Raji (cell line): Measurements from ENCODE around the gene SPRED1.

Experiments used
- POLR2A ChIP-seq: IDR thresholded peaks from 2 replicates; pipeline ENCODE4 v1.6.1; 2011; ENCODE audit warnings: low read depth, low read length, control low read depth; ENCODE audit not compliant: insufficient read depth

Gene SPRED1

DNA sequence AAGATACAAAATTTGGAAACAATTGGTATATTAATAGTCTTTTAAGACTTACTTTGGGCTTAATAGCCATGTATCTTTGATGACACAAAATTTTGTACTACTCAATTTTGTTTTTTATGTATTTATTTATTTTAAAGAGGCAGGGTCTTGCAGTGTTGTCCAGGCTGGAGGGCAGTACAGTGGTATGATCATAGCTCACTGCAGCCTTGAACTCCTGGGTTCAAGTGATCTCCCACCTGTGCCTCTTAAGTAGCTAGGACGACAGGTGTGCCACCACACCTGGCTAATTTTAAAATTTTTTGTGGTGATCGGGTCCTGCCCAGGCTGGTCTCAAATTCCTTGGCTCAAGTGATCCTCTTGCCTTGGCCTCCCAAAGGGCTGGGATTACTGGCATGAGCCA is 6.5 kb downstream of the SPRED1 start:
- TF ChIP-seq POLR2A, result no peak

DNA sequence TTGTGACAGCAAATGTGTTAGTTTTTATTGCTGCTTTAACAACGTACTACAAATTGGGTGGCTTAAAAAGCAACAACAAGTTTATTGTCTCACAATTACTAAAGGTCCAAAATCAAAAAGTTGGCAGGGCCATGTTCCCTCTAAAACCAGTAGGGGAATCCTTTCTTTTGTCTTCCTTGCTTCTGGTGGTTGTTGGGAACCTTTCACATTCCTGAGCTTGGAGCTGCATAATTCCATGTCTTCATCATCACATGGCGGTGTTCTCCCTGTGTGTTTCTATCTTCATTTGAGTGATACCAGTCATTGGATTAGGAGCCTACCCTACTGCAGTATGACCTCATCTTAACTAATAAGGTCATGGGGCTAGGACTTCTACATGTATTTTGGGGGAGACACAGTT is 7.4 kb downstream of the SPRED1 start:
- no peak for TF ChIP-seq POLR2A

DNA sequence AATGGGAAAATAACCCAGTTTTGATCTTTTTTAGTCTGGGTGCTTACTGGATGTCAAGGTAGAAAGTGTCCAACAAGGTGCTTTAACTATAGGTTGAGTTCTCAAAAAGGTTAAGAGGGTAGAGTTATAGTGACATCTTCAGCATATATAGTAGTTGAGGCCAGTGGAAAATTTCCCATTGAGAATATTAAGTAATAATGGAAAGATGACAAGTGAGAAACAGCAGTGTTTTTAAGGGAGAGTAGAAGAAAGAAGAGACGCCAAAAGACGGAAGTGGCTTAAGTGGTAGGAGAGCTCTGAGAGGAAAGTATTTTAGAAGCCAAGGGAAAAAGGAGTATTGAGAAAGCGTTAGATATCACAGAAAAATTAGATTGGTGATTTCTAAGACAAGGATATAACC is 10.6 kb downstream of the SPRED1 start:
- TF ChIP-seq POLR2A, result no peak

DNA sequence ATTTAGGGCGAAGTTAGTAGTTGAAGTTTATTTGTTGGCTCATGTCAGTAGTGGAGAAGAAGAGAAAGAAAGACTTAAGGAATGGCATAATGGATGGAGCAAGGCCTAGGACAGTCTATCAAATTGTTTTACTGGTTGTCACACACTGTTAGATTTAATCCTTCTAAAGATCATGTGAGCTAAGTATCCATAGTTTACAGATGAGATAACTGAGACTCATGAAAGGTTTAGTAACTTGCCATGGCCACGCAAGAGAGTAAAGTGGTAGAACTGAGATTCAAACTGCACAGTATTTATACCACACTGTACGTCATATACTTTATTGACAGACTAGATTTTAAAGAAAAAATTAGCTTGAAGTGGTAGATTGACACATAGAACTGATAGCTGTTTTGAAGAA is 11.4 kb downstream of the SPRED1 start:
- TF ChIP-seq POLR2A, result no peak

DNA sequence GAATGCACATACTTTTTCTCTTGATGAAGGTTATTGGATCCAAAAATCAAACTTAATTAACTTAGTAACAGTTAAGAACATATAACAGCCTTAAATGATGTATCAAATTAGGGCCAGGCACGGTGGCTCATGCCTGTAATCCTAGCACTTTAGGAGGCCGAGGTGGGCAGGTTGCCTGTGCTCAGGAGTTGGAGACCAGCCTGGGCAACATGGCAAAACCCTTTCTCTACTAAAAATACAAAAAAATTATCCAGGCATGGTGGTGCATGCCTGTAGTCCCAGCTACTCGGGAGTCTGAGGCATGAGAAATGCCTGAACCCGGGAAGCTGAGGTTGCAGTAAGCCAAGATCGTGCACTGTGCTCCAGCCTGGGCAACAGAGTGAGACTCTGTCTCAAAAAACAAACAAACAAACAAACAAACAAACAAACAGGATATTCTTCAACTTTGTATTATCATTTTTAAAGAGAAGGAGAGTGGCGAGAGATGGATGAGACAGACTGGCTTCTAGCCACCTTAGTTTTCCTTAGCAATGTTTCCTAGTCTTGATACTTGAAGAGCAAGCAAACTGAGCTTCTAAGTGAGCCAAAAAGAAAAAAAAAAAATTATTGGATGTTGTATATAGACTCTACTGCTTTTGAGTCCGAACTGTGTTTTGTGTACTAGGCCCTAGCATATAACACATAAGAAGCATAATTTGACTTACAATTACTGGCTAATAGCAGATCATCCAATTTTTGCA is 13.8 kb downstream of the SPRED1 start:
- TF ChIP-seq POLR2A, result no peak

DNA sequence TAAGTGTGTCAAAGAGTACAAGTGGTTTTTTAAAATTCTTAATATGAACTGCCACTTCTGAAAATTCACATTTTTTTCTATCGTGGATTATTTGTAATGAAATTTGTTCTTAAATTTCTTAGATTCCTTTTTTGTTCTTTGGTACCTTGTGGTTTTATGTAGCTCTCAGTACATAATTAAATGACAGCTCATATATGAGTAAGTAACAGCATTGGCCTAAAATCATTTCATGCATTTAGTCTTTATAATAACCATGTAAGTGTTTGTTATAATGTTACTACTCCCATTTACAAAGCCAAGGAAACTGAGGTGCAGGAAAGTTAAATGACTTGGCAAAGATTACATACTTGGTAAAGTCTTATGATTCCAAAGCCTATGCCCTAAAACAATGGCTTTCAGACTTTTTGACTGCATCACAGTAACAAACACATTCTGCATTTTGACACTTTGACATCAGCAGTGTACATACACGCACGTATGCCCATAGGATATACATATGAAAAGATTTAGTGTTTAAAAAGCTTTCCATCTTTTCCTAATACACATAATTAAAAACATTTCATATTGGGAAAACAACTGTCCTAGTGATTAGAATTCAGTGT is 14.9 kb downstream of the SPRED1 start:
- TF ChIP-seq POLR2A, result no peak

DNA sequence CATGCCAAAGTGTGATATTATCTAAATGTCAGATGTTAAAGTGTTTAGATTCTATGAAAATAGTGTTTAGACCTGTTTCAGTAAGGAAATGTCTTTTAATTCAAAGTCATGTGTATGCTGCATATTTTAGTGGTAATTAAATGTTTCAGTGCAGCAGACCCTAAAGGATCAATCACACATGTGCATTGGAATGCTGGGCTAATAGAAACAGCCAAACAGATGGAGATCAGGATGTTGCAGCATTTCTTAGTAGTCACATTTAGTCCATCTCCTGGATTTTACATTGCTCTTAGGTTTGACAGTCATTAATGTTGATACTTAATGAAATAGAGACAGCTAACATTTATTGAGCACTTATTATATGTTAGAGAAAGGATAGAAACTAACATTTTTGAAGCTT is 18.5 kb downstream of the SPRED1 start:
- no peak for TF ChIP-seq POLR2A

DNA sequence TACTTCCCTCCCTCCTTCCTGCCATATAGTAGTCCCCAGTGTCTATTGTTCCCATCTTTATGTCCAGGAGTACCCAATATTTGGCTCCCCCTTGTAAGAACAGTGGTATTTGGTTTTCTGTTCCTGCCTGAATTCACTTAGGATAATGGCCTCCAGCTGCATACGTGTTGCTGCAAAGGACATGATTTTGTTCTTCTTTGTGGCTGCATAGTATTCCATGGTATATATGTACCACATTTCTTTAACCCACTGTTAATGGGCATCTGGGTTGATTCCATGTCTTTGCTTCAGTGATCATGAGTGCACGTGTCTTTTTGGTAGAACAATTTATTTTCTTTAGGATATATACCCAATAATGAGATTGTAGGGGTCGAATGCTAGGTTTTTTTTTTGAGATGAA is 19.3 kb downstream of the SPRED1 start:
- no peak for TF ChIP-seq POLR2A

DNA sequence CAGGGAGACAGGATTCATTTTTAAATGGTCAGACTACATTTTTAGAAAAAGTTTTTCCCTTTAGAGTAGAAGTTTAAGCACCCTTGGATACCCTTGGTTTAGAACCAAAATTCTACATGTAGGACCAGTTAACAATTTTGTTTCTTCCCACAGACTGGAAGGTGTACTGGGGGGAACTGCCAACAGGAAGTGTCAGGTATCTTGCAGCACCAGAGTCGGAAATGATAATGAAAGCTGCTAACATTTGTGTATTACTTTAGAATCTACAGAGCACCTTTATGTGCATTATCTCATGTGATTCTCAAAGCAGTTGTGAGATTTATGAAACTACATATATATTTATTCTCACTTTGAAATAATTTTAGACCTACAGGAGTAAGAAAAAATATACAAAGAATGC is 21.5 kb downstream of the SPRED1 start:
- TF ChIP-seq POLR2A, result no peak

DNA sequence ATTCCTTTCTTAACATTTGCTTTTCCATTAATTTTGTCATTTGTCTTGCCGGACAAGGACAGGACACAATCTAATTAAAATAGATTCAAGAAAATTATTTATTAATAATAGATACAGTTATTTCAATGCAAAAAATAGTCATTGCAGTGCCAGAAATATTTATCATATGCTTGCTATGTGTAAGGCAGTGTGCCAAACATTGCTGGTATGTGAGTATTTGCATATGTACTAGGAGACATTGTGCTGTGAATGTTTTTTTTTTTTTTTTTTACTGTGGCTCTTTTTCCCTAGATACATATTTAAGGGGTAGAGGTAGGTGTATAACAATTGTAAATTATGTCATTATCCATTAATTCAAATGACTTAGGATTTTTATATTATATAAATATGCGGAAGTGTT is 23.3 kb downstream of the SPRED1 start:
- TF ChIP-seq POLR2A, result no peak

DNA sequence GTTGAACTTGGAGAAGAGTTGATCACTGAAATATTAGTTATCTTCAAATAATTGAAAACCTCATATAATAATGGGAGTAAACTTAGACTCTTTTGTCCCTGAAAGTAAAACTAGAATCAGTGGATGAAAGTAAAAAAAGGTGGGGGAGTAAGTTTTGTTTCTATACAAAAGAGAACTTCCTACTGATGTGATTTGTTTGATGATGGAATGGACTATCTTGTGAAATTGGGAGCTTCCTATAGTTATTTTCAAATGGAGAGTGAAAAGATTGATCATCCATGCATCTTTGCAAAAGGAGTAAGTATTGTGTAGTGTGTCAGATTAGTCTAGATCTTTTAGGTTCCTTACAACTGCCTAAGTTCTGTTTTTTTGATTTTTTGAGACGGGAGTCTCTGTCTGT is 28.4 kb downstream of the SPRED1 start:
- no peak for TF ChIP-seq POLR2A

DNA sequence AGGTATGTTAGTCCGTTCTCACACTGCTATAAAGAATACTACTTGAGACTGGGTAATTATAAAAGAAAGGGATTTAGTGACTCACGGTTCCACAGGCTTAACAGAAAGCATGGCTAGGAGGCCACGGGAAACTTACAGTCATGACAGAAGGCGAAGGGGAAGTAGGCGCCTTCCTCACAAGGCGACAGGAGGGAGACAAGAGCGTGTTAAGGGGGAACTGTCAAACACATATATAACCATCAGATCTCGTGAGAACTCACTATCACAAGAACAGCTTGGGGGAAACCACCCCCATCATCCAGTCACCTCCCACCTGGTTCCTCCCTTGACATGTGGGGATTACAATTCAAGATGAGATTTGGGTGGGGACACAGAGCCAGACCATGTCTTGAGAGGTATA is 30.4 kb downstream of the SPRED1 start:
- no peak for TF ChIP-seq POLR2A

DNA sequence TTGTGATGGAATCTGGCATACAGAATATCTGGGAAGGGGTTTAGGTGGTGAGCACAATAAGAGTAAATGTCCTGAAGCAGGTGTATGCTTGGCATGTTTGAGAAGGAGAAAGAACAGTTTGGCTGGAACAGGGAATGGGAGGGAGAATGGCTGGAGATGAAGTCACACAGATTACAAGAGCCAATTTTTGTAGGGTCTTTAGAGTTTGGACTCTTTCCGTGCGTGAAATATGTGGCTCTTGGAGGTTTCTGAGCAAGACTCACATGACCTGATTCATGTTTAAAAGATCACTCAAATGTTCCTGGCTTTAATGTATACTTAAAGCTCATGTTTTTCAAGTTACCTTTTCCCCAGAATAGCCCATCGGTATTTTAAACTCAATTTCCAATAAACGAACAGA is 32.8 kb downstream of the SPRED1 start:
- no peak for TF ChIP-seq POLR2A

DNA sequence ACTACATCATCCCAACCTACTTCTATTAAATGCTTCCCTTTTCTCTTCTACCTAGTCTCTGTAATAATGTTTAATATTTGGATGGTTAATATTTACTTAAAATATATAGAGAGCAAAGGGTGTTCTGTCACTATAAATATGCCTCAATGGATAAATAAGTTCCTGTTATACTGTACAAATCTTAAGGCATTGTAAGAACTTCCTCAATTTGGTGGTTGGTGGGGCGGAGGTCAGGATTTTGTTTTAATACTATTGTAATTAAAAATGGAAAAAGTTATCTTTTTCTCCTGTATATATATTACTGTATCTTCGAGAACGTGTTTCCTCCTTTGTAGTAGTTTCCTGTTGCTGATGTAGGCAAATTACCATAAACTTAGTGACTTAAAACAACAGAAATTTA is 41.5 kb downstream of the SPRED1 start:
- no peak for TF ChIP-seq POLR2A

DNA sequence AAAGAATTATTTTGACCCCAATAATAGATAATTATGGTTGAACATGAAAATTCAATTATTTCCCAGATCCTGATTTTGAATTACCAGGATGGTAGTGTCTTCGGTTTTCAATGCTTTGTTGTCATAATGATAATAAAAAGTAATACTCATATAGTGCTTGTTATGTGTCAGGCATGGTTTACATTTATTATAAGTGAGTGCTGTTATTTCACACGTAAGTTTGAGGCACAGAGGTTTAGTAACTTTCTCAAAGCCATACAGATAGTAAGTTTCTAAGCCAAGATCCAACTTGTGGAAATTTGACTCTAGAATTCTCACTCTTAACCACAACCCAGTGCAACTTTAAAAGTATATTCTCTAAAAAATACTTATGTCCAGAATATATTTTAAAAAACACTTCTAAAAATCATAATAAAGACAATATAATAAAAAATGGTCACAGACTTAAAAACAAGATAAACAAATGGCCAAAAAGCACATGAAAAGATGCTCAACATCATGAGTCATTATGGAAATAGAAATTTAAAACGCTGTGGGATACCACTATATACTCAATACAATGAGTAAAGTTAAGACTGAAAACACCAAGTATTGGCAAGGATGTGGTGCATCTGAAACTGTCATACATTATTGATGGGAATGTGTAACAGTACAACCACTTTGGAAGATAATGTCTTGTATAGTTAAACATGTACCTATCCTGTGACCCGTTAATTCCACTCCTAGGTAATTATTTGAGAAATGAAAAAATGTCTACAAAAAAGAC is 45.2 kb downstream of the SPRED1 start:
- TF ChIP-seq POLR2A, result no peak

DNA sequence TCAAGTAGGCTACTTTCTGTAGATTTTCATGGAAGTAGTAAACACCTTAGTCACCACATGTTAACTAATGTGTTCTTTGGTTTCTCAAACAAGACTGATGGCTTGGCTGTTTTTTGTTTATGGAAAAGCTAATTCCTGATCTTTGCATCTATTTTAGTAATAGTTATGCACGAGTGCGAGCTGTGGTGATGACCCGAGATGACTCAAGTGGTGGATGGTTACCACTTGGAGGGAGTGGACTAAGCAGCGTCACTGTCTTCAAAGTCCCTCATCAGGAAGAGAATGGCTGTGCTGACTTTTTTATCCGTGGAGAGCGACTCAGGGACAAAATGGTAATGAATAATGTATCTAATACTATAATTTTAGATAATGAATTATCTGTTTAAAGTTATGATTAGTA is 46.6 kb downstream of the SPRED1 start:
- TF ChIP-seq POLR2A, result no peak
